ENCODE results near the gene FBXL17.

DNA sequence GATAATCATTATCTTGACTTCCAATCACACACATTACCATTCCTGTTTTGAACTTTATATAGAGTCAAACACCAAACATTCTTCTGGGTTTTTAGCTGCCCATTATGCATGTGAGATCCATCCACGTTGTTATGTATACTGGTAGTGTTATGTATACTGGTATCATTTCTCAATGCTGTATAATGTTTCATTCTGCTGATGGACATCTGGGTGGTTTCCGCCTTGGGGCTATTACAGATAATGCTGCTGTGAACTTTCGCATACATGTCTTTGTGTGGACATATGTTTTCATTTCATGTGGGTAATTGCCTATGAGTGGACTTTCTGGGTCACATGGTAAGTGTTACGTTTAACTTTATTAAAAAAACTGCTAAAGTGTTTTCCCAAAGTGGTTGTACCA lies 493.4 kb downstream of the FBXL17 start:
- TF ChIP-seq, protein P1, sequence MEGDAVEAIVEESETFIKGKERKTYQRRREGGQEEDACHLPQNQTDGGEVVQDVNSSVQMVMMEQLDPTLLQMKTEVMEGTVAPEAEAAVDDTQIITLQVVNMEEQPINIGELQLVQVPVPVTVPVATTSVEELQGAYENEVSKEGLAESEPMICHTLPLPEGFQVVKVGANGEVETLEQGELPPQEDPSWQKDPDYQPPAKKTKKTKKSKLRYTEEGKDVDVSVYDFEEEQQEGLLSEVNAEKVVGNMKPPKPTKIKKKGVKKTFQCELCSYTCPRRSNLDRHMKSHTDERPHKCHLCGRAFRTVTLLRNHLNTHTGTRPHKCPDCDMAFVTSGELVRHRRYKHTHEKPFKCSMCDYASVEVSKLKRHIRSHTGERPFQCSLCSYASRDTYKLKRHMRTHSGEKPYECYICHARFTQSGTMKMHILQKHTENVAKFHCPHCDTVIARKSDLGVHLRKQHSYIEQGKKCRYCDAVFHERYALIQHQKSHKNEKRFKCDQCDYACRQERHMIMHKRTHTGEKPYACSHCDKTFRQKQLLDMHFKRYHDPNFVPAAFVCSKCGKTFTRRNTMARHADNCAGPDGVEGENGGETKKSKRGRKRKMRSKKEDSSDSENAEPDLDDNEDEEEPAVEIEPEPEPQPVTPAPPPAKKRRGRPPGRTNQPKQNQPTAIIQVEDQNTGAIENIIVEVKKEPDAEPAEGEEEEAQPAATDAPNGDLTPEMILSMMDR (IDR thresholded peaks at IDR 0.05) = no peak
- TF ChIP-seq ZFX (IDR thresholded peaks at IDR 0.05; ENCODE audit: borderline replicate concordance) = no peak

Data from 22Rv1 (cell line).